GM21381 (cell line): ENCODE results near the gene ALKBH4.
A peak's percentile ranks its signal among the peaks of the same experiment; 100 is the strongest.

Source experiments
- ATAC-seq: cut with Tn5 transposase; IDR thresholded peaks from one replicate; pipeline ENCODE4 v1.9.1; 2021; ENCODE audit warnings: mild to moderate bottlenecking, moderate library complexity; ENCODE audit not compliant: unreplicated experiment

Gene ALKBH4

GRCh38 chr7:102429141-102429899 lies 35.3 kb downstream of the ALKBH4 start:
- no peak for ATAC-seq

- ATAC-seq: no peak
These were observed 37.7 kb downstream of the ALKBH4 start for GRCh38 chr7:102427019-102427405.

- peak; percentile 49 for ATAC-seq
These were observed 38.2 kb downstream of the ALKBH4 start for GRCh38 chr7:102426268-102427018.

GRCh38 chr7:102425639-102426267 lies 38.9 kb downstream of the ALKBH4 start:
- peak; percentile 65 for ATAC-seq

- ATAC-seq: no peak
These were observed 39.9 kb downstream of the ALKBH4 start for GRCh38 chr7:102424787-102425218.

GRCh38 chr7:102424129-102424551 lies 40.5 kb downstream of the ALKBH4 start:
- ATAC-seq: no peak

GRCh38 chr7:102421706-102422240 lies 42.9 kb downstream of the ALKBH4 start:
- no peak for ATAC-seq

GRCh38 chr7:102418592-102418991 lies 46.1 kb downstream of the ALKBH4 start:
- ATAC-seq: no peak

GRCh38 chr7:102417105-102417504 lies 47.6 kb downstream of the ALKBH4 start:
- no peak for ATAC-seq

- no peak for ATAC-seq
These were observed 48.3 kb downstream of the ALKBH4 start for GRCh38 chr7:102416406-102416805.

- ATAC-seq: peak; percentile 53
These were observed 48.9 kb downstream of the ALKBH4 start for GRCh38 chr7:102415685-102416225.

- ATAC-seq: no peak
These were observed 51.1 kb downstream of the ALKBH4 start for GRCh38 chr7:102413611-102414010.

GRCh38 chr7:102413091-102413490 lies 51.6 kb downstream of the ALKBH4 start:
- ATAC-seq: no peak

GRCh38 chr7:102412548-102412947 lies 52.1 kb downstream of the ALKBH4 start:
- ATAC-seq: no peak

- ATAC-seq: no peak
These were observed 53.7 kb downstream of the ALKBH4 start for GRCh38 chr7:102410918-102411317.

- ATAC-seq: no peak
These were observed 54.5 kb downstream of the ALKBH4 start for GRCh38 chr7:102410123-102410522.

- ATAC-seq: no peak
These were observed 55.3 kb downstream of the ALKBH4 start for GRCh38 chr7:102409340-102409739.

GRCh38 chr7:102408530-102408929 lies 56.1 kb downstream of the ALKBH4 start:
- ATAC-seq: peak; percentile 61

- ATAC-seq: no peak
These were observed 56.8 kb downstream of the ALKBH4 start for GRCh38 chr7:102407910-102408309.
